Dermis microvascular lymphatic vessel endothelial cell (primary cell): ENCODE measurements around the gene CUBN. TPM values are rescaled to one million over a fixed set of nuclear protein-coding genes. Genes with fewer than 3 reads are reported as not detected.
A peak's percentile ranks its signal among the peaks of the same experiment; 100 is the strongest.

Source experiments
- DNase-seq, 2 donors: peaks; one replicate each; pipeline versions ENCODE4 v3.0.0 to v3.0.0-alpha.2; 2010; ENCODE audit warnings: low read depth in 2 of 2
- total RNA-seq: library from RNA; depleted of rRNA; stranded (reverse); fragments of >200 nt; gene quantifications from 2 replicates; pipeline ENCODE4 v1.2.1, GENCODE V29; 2014

Gene CUBN
- total RNA-seq, 1 donor from 2014 or later: 6.7 TPM

DNA sequence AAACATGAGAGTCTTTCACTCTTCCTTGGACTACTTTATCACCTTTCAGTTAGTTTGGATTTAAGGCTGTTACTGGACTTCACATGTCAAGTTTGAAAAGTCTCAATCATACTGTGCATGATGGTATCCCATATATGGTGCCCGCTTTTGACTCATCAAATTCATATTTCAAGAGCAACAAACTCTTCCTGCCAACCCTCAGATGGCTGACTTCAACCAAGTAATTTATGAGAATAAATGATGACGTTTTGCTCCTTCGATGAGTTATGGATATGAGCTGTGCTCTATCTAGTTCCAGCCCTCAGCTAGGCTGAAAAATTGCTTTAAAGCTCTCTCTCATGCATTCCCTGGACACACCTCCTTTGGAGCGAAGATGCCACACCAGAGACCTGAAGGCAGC, 202.1 kb downstream of the CUBN start:
- no peak for DNase-seq

DNA sequence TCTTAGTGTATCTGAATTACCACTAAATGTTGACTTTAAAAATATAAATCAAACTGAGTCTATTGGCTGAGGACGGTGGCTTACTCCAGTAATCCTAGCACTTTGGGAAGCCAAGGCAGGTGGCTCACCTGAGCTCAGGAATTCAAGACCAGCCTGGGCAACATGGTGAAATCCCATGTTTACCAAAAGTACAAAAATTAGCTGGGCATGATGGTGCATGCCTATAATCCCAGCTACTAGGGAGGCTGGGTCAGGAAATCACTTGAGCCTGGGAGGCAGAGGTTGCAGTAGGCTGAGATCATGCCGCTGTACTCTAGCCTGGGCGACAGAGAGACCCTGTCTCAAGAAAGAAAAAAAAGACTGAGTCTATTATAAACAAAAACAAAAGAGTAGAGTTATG, 205.9 kb downstream of the CUBN start:
- no peak for DNase-seq

DNA sequence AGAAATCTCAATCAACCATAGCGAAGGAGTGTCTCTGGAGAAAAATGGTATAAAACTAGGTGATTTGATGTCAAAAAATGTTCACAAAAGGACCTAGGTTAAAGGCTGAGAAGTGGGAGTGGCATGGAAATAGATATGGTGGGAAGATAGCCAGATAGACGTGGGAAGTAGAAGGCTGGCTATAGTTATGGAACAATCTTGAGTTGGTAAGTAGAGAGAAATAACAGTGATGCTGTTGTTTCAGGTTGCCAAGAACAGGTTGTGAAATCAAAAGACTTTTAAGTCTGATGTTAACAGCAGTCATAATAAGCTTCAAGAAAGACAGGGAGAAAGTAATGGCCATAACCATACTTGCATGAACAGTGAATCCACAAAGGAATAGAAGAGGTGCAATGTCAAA, 206.3 kb downstream of the CUBN start:
- no peak for DNase-seq

DNA sequence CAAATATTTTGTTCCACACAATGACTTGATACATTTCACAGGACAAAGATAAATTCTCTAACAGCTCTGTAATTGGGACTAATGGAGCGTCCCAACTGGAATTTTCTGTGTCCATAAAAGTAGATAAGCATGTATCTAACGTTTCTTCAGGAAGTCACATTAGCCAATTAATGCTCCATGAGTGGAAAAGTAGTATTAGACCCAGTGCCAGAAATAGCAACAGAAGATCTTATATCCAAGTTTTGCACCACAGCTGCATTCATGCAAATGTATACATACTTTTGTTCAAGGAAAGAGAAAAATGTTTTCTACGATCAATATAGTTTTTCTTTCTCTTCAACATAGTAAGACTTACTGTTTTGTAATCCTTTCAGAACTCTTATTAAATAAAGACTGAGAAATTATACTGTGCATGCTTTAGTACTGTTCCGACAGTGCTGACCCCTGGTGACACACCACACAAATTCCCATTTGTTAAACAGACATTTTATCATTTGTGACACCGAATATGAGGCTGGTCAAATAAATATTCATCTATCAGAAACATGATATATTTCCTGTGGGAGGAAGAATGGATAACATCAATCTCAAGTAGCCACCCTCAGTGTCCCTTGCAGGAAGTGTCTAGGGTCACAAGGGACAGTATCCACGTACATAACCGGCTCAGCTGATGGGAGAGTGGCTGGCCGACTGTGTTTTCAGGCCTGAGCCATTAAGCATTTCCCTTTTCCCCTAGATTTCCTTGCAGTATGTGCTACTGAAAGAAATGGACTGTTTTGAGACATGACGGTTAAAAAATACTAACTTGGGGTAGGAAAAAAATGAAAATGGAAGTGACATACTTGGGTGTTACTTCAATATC, 210.3 kb downstream of the CUBN start:
- peak; percentile 20 to 51 for DNase-seq

DNA sequence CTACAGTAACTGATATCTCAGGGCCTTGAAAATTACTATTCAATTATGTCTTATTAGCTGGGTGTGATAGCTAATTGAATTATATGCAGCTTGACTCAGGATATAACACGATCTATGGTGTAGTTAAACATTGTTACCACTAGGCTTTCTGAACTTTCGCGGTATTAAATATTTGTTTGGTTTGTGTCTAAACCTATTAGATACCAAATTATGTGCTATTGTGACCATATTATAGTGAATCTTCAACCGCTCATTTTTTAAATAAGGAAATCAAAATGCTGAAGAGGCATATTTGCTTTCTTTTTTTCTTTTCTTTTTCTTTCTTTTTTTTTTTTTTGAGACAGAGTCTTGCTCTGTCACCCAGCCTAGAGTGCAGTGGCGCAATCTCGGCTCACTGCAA, 213.1 kb downstream of the CUBN start:
- no peak for DNase-seq

GRCh38 chr10:16915300-16915699, 214.3 kb downstream of the CUBN start:
- DNase-seq: no peak

GRCh38 chr10:16913266-16913665, 216.3 kb downstream of the CUBN start:
- DNase-seq: no peak

DNA sequence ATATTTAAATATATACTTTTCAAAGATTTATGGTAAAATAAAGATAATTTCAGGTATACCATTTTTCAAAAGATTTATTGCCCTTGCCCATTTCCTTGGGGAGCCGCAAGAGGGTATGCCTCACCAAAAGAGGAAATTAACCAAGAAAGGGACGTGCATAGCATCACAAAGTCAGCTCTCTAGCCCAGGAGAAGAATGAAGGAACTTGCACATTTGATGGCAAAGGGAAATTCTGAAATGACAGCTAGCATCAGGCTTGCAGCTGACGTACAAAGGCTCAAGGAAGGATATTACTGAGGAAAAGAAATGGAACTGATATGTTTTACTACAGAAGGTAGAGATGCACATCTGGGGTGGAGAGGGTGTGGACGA, 218.8 kb downstream of the CUBN start:
- DNase-seq: peak in 1 of 2 donors; percentile 54

GRCh38 chr10:16909961-16910792, 219.4 kb downstream of the CUBN start:
- peak in 1 of 2 donors; percentile 67 for DNase-seq

GRCh38 chr10:16909271-16909767, 220.3 kb downstream of the CUBN start:
- no peak for DNase-seq

DNA sequence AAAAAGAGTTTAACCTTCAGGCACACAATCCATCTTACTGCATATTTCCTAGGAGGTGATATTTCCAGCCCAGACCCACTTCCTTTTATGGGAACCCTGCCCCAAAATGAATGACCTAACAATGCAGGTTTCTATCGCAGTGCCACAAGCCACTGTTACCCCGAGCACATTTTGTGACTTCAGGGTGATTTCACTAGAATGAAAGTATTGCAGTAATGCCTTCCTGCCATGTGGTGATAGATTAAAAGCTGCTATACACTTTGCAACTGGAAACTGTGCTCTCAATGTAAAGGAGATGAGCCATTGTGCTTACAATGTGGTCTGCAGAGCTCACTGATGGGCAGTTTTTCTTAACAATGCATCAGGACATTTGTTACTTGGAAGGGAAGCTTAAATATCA, 221.9 kb downstream of the CUBN start:
- no peak for DNase-seq

DNA sequence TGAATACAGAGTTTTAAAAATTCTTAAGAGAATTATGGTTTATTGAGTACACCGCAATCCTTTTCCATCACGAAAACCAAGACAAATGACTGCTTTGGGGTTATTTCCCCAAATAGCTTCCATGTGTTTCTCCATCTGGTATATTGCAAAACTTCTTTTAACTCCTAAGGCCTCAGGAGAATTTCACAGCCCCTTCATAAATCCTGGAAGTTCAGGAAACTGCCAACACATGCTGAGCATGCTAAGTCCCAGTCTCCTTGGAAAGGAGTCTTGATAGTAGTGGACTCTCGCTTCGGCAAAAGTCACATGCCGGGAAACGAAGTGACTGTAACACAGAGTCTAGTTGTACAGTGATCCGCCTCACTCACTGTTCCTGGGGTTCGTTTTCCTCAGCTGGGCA, 224.3 kb downstream of the CUBN start:
- no peak for DNase-seq

DNA sequence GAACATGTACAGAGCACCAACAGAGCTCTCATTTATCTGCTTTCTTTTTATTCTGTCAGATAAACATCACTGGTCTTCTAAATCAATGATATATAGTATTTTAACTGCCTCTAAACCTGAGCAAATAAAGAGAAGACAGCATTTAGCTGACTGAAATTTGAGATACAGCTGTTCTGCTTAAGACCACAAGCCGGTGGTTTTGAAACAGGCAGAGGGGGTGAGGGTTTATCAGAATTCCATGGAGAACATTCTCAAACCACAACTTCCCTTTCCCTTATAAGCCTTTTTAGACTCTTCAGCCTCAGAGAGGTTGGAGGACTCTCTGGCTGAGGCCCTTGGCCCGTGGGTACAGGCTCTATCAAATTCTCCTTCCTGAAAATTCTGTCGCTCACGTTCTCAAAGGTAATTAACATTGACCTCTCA, 225.0 kb downstream of the CUBN start:
- no peak for DNase-seq

DNA sequence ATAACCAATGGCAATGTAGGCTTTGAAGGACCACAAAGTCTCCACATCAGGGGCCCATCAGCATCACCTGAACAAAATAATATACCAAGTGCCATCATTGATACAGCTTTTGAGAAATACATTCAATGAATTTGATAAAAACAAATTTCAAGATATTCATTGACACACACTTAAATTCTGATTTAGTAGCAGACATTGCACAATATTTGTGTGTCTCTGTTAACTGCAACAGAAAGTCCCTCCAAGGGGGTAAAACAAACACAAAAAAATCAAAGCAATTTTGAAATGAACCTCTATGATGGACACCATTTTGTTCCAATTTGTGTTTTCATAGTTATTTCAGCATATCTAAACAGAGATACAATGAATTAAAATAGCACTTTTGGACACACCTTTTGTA, 225.6 kb downstream of the CUBN start:
- no peak for DNase-seq

GRCh38 chr10:16902606-16903005, 227.0 kb downstream of the CUBN start:
- DNase-seq: no peak

DNA sequence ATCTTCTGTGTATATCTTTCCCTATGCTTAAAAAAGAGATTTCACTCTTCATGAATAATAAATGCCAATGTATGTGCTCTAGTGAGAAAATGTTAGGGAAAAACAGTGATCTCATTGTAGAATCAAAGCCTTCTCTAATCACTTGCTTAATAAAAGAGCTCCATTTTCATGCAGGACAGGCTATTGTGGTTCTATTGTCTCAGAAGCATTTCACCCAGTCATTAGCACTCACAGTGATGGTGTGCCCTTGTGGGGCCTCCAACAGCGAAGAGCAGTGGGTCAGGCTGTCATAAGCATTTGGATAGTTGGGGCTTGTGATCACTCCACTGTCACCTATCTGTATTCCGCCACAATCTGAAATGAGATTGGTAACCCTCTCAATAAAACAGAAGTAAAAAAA, 228.5 kb downstream of the CUBN start:
- DNase-seq: no peak

DNA sequence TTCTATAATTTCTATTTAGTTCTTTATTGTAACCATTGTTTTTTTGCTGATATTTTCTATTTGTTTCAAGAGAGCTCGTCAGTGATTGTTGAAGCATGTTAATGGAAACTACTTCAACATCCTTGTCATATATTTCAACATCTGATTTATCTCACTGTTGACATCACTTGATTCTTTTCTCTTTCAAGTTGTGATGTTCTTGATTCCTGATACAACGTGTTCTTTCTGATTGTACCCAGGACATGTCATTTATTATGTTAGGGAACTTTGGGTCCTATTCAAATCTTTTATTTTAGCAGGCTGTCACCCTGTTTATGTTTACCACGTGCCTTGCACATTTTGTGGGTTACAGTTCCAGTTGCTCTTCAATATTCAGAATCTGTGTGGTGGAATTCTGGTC, 232.6 kb downstream of the CUBN start:
- no peak for DNase-seq

DNA sequence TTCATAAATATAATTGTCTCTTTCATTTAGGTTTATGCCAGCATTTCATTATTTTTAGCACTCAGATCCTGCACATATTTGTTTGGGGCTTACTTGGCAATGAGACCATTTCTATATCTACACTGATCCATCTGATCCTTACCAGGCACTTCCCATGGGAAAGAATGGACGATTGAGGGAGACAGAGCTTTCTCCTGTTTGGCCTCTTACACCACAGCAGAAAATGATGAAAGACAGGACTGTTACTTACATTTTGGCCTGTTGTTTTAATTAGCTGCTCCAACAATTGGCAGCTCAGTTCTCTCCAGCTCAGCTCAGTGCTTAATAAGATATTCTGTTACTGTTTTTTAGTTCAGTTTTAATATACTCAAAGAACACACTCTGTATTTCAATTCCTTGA, 234.8 kb downstream of the CUBN start:
- no peak for DNase-seq

- no peak for DNase-seq
Observed at GRCh38 chr10:16893664-16894063, 235.9 kb downstream of the CUBN start.

GRCh38 chr10:16891375-16892313, 238.0 kb downstream of the CUBN start:
- peak; percentile 80 for DNase-seq

DNA sequence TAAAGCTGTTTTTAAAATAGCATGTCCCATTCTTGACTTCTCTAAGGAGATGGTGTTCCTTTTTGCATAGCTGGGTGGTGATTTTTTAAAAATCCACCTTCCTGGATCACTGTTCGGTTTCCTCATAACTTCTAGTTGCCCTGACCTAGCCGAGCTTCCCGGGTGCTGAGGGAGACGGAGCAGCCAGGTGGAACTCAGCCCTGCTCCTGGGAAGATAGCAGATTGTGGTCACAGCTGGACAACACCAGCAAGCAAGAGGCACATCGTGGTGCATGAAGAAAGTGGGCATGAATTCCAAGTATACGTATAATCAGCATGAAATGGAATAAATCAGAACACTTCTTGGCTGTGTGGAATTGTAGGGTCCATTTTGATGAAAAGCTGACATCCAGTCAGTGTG, 238.9 kb downstream of the CUBN start:
- no peak for DNase-seq
